ENCODE measurements around the gene CACNG4.

DNA sequence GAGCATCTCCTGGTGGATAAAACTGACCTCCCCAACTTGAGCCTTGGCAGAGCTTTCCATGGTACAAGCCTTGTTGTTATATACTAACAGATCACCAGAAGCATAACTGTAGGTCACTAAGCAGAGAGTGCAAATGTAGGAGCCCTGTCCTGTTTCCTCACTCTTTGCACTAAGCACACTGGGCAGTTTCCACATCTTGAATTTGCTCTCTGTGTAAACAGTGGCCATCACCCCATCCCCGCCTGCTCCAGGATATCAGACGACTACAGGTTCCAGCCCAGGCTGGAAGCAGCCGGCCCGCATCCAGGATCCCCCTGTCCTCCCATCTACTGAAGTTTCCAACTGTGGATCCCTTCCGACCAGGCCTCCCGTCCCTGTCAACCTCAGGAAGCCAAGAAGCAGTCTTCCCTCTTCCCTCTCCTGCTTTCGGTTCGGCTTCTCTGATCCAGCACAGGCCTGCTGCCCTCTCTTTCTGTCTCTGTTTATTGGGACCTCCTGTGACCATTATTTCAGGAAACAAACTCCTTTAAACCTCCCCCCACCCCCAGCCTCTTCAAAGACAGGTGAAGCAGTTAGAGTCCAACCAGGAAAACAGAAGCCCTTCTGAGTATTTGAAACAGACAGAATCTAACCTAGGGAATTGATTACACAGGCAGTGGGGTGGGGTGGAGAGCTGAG lies 22.6 kb upstream of the CACNG4 start:
- TF ChIP-seq, protein P1, sequence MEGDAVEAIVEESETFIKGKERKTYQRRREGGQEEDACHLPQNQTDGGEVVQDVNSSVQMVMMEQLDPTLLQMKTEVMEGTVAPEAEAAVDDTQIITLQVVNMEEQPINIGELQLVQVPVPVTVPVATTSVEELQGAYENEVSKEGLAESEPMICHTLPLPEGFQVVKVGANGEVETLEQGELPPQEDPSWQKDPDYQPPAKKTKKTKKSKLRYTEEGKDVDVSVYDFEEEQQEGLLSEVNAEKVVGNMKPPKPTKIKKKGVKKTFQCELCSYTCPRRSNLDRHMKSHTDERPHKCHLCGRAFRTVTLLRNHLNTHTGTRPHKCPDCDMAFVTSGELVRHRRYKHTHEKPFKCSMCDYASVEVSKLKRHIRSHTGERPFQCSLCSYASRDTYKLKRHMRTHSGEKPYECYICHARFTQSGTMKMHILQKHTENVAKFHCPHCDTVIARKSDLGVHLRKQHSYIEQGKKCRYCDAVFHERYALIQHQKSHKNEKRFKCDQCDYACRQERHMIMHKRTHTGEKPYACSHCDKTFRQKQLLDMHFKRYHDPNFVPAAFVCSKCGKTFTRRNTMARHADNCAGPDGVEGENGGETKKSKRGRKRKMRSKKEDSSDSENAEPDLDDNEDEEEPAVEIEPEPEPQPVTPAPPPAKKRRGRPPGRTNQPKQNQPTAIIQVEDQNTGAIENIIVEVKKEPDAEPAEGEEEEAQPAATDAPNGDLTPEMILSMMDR (IDR thresholded peaks at IDR 0.05) = no peak
- TF ChIP-seq POLR2A (IDR thresholded peaks at IDR 0.05) = no peak

All from upper lobe of left lung (tissue), 4 donors.